Activated CD4-positive, CD25-positive, alpha-beta regulatory T cell (primary cell): ENCODE data around the gene HSPA1B.
"Not testable (repeated sequence)": the region's sequence is repeated elsewhere in the genome, so short reads cannot be mapped to it uniquely, and the experiment has no call there.

Experiments
- DNase-seq, 4 experiments: peaks; one replicate each; lab custom pipeline; 2025; lab: John Stamatoyannopoulos, UW

Gene HSPA1B

GRCh38 chr6:31797588-31797987 is 29.9 kb upstream of the HSPA1B start:
- peak in 1 of 4 experiments; percentile 21 for DNase-seq

- no peak for DNase-seq
Observed at GRCh38 chr6:31799781-31800180, 27.8 kb upstream of the HSPA1B start.

GRCh38 chr6:31801031-31801927 is 26.3 kb upstream of the HSPA1B start:
- not testable (repeated sequence) for DNase-seq

- DNase-seq: no peak
Observed at GRCh38 chr6:31805939-31806469, 21.5 kb upstream of the HSPA1B start.

GRCh38 chr6:31806470-31807272 is 20.9 kb upstream of the HSPA1B start, which contains the start of gene LSM2:
Gene LSM2 (minus strand): TSS chr6:31806966. CDS start chr6:31806757, 209 bp downstream.
- peak; percentile 85 to 94 (median 90) for DNase-seq

GRCh38 chr6:31808599-31808998 is 18.9 kb upstream of the HSPA1B start:
- DNase-seq: not testable (repeated sequence)

- no peak for DNase-seq
Observed at GRCh38 chr6:31811645-31812044, 15.9 kb upstream of the HSPA1B start.

- DNase-seq: no peak
Observed at GRCh38 chr6:31813465-31813849, 14.1 kb upstream of the HSPA1B start.

- peak; percentile 20 to 49 (median 36) for DNase-seq
Observed at GRCh38 chr6:31814677-31815024, 12.9 kb upstream of the HSPA1B start.

- DNase-seq: peak in 2 of 4 experiments; percentile 22 to 40
Observed at GRCh38 chr6:31815025-31815838, 12.3 kb upstream of the HSPA1B start, which contains the start of the genes HSPA1A and HSPA1L. Gene HSPA1A (plus strand): TSS chr6:31815543. CDS start chr6:31815757, 214 bp downstream. Gene HSPA1L (minus strand): TSS chr6:31815283. CDS start chr6:31811972, 3,311 bp downstream.

GRCh38 chr6:31817133-31817928 is 10.2 kb upstream of the HSPA1B start:
- DNase-seq: not testable (repeated sequence)

- DNase-seq: not testable (repeated sequence)
Observed at GRCh38 chr6:31817929-31818511, 9.5 kb upstream of the HSPA1B start.

- DNase-seq: no peak
Observed at GRCh38 chr6:31819871-31820299, 7.7 kb upstream of the HSPA1B start.

- DNase-seq: not testable (repeated sequence)
Observed at GRCh38 chr6:31820399-31820798, 7.1 kb upstream of the HSPA1B start.

- DNase-seq: peak in 3 of 4 experiments; percentile 23 to 46 (median 37)
Observed at GRCh38 chr6:31821301-31822035, 6.1 kb upstream of the HSPA1B start.

- peak; percentile 29 to 44 (median 34) for DNase-seq
Observed at GRCh38 chr6:31822036-31822821, 5.3 kb upstream of the HSPA1B start.

GRCh38 chr6:31823592-31824196 is 3.8 kb upstream of the HSPA1B start:
- not testable (repeated sequence) for DNase-seq

- no peak for DNase-seq
Observed at GRCh38 chr6:31825553-31825952, 2.0 kb upstream of the HSPA1B start.
